NCI-H82 treated with DMSO at 0.1 percent for 48 hours (cell line): Measurements from ENCODE around the gene ZFYVE19.

ENCODE experiments used
- DNase-seq: peaks from one replicate; lab custom pipeline; 2025; ENCODE audit not compliant: unreplicated experiment; lab: John Stamatoyannopoulos, UW

The ZFYVE19 gene

GRCh38 chr15:40812721-40813425 lies 6.0 kb downstream of the ZFYVE19 start:
- no peak for DNase-seq

GRCh38 chr15:40815042-40815698 lies 8.3 kb downstream of the ZFYVE19 start:
- peak; percentile 15 for DNase-seq

GRCh38 chr15:40819048-40819447 lies 12.2 kb downstream of the ZFYVE19 start:
- DNase-seq, result no peak

GRCh38 chr15:40821195-40821594 lies 14.3 kb downstream of the ZFYVE19 start:
- no peak for DNase-seq

GRCh38 chr15:40823572-40824343 lies 16.9 kb downstream of the ZFYVE19 start:
- DNase-seq, result no peak

- DNase-seq, result no peak
Observed at GRCh38 chr15:40825661-40826422, 19.0 kb downstream of the ZFYVE19 start.

- DNase-seq, result no peak
Observed at GRCh38 chr15:40826423-40827075, 19.7 kb downstream of the ZFYVE19 start.

- no peak for DNase-seq
Observed at GRCh38 chr15:40828447-40829036, 21.7 kb downstream of the ZFYVE19 start, which contains the start of gene PPP1R14D. TSS of gene PPP1R14D (minus strand) at chr15:40828708. CDS start at chr15:40828641, 67 bp downstream.

GRCh38 chr15:40829115-40829514 lies 22.2 kb downstream of the ZFYVE19 start:
- DNase-seq, result no peak

GRCh38 chr15:40830884-40831283 lies 24.0 kb downstream of the ZFYVE19 start:
- DNase-seq, result no peak

GRCh38 chr15:40831861-40832260 lies 25.0 kb downstream of the ZFYVE19 start:
- DNase-seq, result no peak

- DNase-seq, result no peak
Observed at GRCh38 chr15:40832903-40833302, 26.0 kb downstream of the ZFYVE19 start.

- DNase-seq, result no peak
Observed at GRCh38 chr15:40836020-40836419, 29.1 kb downstream of the ZFYVE19 start.

GRCh38 chr15:40838756-40839155 lies 31.9 kb downstream of the ZFYVE19 start:
- DNase-seq, result no peak

- no peak for DNase-seq
Observed at GRCh38 chr15:40841741-40842140, 34.9 kb downstream of the ZFYVE19 start.

- no peak for DNase-seq
Observed at GRCh38 chr15:40843261-40843884, 36.5 kb downstream of the ZFYVE19 start.

- no peak for DNase-seq
Observed at GRCh38 chr15:40843885-40844695, 37.2 kb downstream of the ZFYVE19 start, which contains the start of gene SPINT1. TSS of gene SPINT1 (plus strand) at chr15:40844048. CDS start at chr15:40844555, 507 bp downstream.

- DNase-seq, result no peak
Observed at GRCh38 chr15:40844696-40845030, 37.8 kb downstream of the ZFYVE19 start.

GRCh38 chr15:40845036-40845435 lies 38.1 kb downstream of the ZFYVE19 start:
- no peak for DNase-seq
